NT2/D1 (cell line): ENCODE data around the gene ZFAND2B.

Experiments used
- SUZ12 ChIP-seq: IDR thresholded peaks from 2 replicates; pipeline ENCODE4 v1.6.1; 2011; ENCODE audit not compliant: insufficient read length, insufficient read depth; ENCODE audit errors: extremely low read depth
- YY1 ChIP-seq: IDR thresholded peaks from 2 replicates; pipeline ENCODE4 v1.6.1; 2011; ENCODE audit not compliant: insufficient read length, insufficient read depth
- ZNF274 ChIP-seq: IDR thresholded peaks from 2 replicates; pipeline ENCODE4 v1.6.1; 2011; ENCODE audit warnings: mild to moderate bottlenecking, low read depth, low read length

GRCh38 chr2:219204425-219205164, 2.0 kb upstream of the ZFAND2B start:
- TF ChIP-seq YY1 (no peak), ZNF274 (no peak), SUZ12 (no peak)
